OCI-LY3 (cell line): ENCODE data around the gene MPC1.

Source experiments
- H2AFZ ChIP-seq: fragments of 200-600, 300-600 bp; shearing (Covaris generic); 2 replicates; pipeline ENCODE4 v1.6.0; 2014; ENCODE audit warnings: antibody characterized with exemption, low read depth, low read length
- H3K27ac ChIP-seq: fragments of 200-600, 300-600 bp; sonication (generic); 2 replicates; pipeline ENCODE4 v1.5.1; 2014; ENCODE audit warnings: mild to moderate bottlenecking, low read length, moderate library complexity, mixed read lengths
- H3K27me3 ChIP-seq: fragments of 200-600, 300-600 bp; sonication (generic); 2 replicates; pipeline ENCODE4 v1.6.1; 2014; ENCODE audit warnings: low read depth, low read length, mixed read lengths
- H3K36me3 ChIP-seq: fragments of 200-600, 300-600 bp; sonication (generic); replicated peaks from 2 replicates; pipeline ENCODE3; 2014; ENCODE audit warnings: low read depth, low read length, mixed read lengths
- H3K4me1 ChIP-seq: fragments of 300-600, 200-600 bp; sonication (generic); 2 replicates; pipeline ENCODE4 v1.6.1; 2014; ENCODE audit warnings: low read length, mixed read lengths
- H3K4me2 ChIP-seq: fragments of 200-600, 300-600 bp; sonication (generic); 2 replicates; pipeline ENCODE4 v1.6.1; 2014; ENCODE audit warnings: low read length, mixed read lengths
- H3K4me3 ChIP-seq: fragments of 300-600, 200-600 bp; sonication (generic); 2 replicates; pipeline ENCODE4 v1.5.1; 2014; ENCODE audit warnings: antibody characterized with exemption, mild to moderate bottlenecking, low read length, moderate library complexity
- H3K79me2 ChIP-seq: fragments of 300-600, 200-600 bp; shearing (Covaris generic); 2 replicates; pipeline ENCODE4 v1.6.1; 2014; ENCODE audit warnings: mild to moderate bottlenecking, low read length, mixed read lengths
- H3K9ac ChIP-seq: fragments of 300-600, 200-600 bp; shearing (Covaris generic); 2 replicates; pipeline ENCODE4 v1.6.0; 2014; ENCODE audit warnings: mild to moderate bottlenecking, low read length, moderate library complexity
- H3K9me3 ChIP-seq: fragments of 200-600, 300-600 bp; shearing (Covaris generic); 2 replicates; pipeline ENCODE4 v1.6.1; 2014; ENCODE audit warnings: low read length, mixed read lengths; ENCODE audit not compliant: insufficient read depth
- H4K20me1 ChIP-seq: fragments of 200-600, 300-600 bp; sonication (generic); 2 replicates; pipeline ENCODE4 v1.6.1; 2016; ENCODE audit warnings: low read length, mixed read lengths; ENCODE audit not compliant: insufficient read depth
- EZH2phosphoT487 ChIP-seq: fragments of 200-600 bp; shearing (Covaris generic); IDR thresholded peaks from 2 replicates; pipeline ENCODE4 v1.6.1; 2018; ENCODE audit warnings: antibody characterized with exemption, mixed run types, low read depth
- TF ChIP-seq, protein P1 (sequence below): fragments of 200-600, 300-600 bp; sonication (generic); IDR thresholded peaks from 2 replicates; pipeline ENCODE4 v1.5.1; 2014; ENCODE audit warnings: antibody characterized with exemption, low read length, low read depth

The MPC1 gene

DNA sequence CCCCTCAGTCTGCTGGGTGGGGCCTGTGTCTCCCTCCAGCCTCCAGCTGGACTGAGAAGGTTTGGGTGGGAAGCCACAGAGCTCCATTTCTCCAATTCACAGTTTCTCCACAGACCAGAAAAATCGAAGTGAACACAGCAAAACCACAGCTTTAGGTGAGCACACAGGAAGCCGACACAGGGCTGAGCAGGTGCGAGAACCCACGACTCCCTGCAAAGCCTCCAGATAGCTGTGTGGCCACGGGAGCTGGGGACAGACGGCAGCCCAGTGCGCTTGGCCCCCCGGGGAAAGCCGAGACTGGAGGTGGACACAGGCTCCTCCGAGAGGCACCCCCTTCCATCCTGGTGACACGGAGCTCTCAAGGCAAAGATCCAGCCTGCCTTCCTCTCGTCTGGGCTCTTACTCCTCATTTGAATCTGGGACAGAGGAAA lies 29.0 kb upstream of the MPC1 start:
- H3K4me2 ChIP-seq: no peak overlapping the region
- TF ChIP-seq EZH2phosphoT487: no peak
- TF ChIP-seq, protein P1, sequence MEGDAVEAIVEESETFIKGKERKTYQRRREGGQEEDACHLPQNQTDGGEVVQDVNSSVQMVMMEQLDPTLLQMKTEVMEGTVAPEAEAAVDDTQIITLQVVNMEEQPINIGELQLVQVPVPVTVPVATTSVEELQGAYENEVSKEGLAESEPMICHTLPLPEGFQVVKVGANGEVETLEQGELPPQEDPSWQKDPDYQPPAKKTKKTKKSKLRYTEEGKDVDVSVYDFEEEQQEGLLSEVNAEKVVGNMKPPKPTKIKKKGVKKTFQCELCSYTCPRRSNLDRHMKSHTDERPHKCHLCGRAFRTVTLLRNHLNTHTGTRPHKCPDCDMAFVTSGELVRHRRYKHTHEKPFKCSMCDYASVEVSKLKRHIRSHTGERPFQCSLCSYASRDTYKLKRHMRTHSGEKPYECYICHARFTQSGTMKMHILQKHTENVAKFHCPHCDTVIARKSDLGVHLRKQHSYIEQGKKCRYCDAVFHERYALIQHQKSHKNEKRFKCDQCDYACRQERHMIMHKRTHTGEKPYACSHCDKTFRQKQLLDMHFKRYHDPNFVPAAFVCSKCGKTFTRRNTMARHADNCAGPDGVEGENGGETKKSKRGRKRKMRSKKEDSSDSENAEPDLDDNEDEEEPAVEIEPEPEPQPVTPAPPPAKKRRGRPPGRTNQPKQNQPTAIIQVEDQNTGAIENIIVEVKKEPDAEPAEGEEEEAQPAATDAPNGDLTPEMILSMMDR: no peak

DNA sequence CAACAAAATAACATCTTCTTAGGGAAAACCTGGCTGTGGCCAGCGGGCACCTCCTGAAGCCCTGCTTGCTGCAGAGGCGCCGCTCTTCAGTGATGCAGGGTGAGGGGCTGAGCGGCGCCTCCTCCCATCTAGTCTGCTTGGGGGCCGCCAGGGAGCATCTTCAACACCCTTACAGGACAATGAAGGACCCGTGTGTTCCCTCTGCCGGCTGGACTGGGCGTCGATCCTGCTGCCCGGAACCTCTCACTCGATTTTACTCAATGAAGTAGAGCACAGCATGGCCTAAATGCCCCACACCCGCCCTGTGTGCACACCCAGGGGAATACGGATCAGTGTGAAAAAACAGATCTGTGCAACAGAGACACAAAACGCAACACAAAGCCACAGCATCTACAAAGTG lies 28.5 kb upstream of the MPC1 start:
- Histone ChIP-seq H3K9ac (no peak overlapping the region), H3K79me2 (no peaks in the 10 kb centered on the region), H3K27ac (no peak overlapping the region), H3K4me1 (peaks cover 6% of the 10 kb centered on the region; the same call in 1 of the 2 replicates), H3K4me3 (no peak overlapping the region), H3K4me2 (no peak overlapping the region), H4K20me1 (no peaks in the 10 kb centered on the region), H3K36me3 (no peaks in the 10 kb centered on the region), H3K27me3 (no peaks in the 10 kb centered on the region), H2AFZ (no peak overlapping the region), H3K9me3 (no peaks in the 10 kb centered on the region)
- TF ChIP-seq, protein P1: no peak
- no peak for TF ChIP-seq EZH2phosphoT487

More for the DNA sequence above, 29.0 kb upstream of the MPC1 start:
- Histone ChIP-seq H3K9me3 (no peaks in the 10 kb centered on the region), H2AFZ (no peak overlapping the region), H4K20me1 (no peaks in the 10 kb centered on the region), H3K4me1 (peaks cover 6% of the 10 kb centered on the region; the same call in 1 of the 2 replicates), H3K27me3 (no peaks in the 10 kb centered on the region), H3K27ac (no peak overlapping the region), H3K4me3 (no peak overlapping the region), H3K9ac (no peak overlapping the region), H3K79me2 (no peaks in the 10 kb centered on the region), H3K36me3 (no peaks in the 10 kb centered on the region)

DNA sequence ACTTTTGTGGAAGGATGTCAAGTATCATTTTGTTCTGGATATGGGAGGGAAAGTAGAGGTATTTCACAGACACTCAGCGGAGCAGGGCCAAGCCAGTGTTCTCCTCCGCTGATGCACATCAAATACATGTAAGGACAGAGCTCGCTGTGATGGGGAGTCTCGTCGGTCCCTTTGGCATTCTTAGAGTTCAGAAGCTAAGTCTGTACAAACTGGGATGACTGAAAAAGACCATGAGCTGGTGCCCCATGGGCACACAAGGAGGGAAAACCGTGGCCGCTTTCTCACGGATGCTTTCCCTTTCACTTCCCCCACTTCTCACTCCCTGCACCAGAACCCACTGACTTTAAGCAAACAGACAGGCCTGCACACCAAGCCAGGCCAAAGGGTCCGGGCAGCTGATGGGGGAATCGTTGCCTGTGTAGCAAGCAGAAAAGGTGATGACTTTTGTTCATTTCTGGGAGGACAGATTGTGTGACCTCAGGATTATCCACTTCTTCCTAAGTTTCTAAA lies 27.7 kb upstream of the MPC1 start:
- Histone ChIP-seq H3K9me3 (no peaks in the 10 kb centered on the region), H3K4me1 (peaks cover 6% of the 10 kb centered on the region; the same call in 1 of the 2 replicates), H3K4me3 (peak overlapping the region; percentile 37), H3K4me2 (peak overlapping the region; percentile 53), H3K27ac (no peak overlapping the region), H3K79me2 (no peaks in the 10 kb centered on the region), H3K36me3 (no peaks in the 10 kb centered on the region), H4K20me1 (no peaks in the 10 kb centered on the region), H3K9ac (no peak overlapping the region), H2AFZ (no peak overlapping the region), H3K27me3 (no peaks in the 10 kb centered on the region)
- TF ChIP-seq EZH2phosphoT487: no peak
- TF ChIP-seq, protein P1: no peak

DNA sequence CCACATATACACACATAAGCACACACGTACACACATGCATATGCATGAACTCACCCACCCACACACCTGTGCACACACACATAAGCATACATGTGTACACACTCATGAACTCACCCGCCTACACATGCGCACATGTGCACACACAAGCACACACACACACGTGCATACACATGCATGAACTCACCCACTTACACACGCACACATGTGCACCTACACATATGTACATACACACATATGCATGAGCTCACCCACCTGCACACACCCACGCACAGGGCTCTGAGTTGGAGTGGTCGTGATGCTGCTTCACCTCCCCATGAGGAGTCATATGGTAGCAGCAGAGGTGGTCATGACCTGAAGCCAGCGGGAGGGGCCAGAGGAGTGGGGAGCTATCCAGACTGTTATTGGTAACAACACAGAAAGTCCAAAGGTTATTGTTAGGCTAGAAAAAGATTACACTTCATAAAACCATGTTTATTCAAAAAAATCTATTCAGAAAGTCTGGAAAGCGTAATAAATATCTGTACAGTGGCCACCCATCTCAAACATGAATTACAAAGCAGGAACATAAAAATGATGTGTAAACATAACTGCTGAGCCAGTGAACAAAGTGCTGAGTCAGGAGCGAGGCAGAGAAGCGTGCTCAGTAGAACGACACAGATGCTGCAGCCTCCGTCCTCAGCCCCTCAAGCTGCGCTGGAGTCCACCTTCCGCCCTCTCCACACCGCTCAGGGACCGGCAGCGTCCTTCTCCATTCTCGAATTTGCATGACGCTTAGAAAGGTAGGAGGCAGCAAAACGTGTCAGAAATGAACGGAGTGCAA lies 26.4 kb upstream of the MPC1 start:
- no peaks in the 10 kb centered on the region for H3K36me3 ChIP-seq
- H3K9me3 ChIP-seq: no peaks in the 10 kb centered on the region
- H3K4me1 ChIP-seq: peaks cover 6% of the 10 kb centered on the region; the same call in 1 of the 2 replicates
- no peaks in the 10 kb centered on the region for H3K79me2 ChIP-seq
- no peaks in the 10 kb centered on the region for H4K20me1 ChIP-seq
- no peaks in the 10 kb centered on the region for H3K27me3 ChIP-seq
- no peak for TF ChIP-seq EZH2phosphoT487
- TF ChIP-seq, protein P1: no peak
- H3K4me2 ChIP-seq: no peak overlapping the region
- H2AFZ ChIP-seq: no peak overlapping the region
- no peak overlapping the region for H3K27ac ChIP-seq
- H3K4me3 ChIP-seq: no peak overlapping the region
- no peak overlapping the region for H3K9ac ChIP-seq
